ENCODE results near the gene LRBA. TPM values are rescaled to one million over a fixed set of nuclear protein-coding genes. Genes with fewer than 3 reads are reported as not detected.

LRBA gene
- total and polyA plus RNA-seq, 9 of the 15 experiments (the other 6 are each of a cell fraction or from before 2014, with no cell fraction given): 24.2 to 88.7 (median 59.7) TPM

DNA sequence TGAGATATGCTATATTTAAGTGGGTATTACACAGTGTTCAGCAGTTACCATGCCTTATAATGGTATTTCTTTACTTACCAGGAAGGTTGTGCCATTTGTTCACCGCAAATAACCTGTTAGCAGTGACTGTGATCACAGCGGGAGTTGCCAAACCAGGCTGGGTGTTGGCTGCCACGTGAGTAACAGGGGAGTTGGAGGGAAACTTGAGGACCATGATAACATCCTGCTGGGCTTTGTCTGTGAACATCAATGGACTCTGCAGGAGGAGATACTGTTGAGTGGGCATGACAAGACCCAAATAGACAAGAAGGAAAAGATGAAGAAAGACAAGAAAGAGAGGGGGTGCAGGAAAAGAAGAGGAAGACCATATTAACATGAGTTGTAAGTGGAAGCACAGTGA, 694.0 kb downstream of the LRBA start (continued):
- TF ChIP-seq, protein P1, sequence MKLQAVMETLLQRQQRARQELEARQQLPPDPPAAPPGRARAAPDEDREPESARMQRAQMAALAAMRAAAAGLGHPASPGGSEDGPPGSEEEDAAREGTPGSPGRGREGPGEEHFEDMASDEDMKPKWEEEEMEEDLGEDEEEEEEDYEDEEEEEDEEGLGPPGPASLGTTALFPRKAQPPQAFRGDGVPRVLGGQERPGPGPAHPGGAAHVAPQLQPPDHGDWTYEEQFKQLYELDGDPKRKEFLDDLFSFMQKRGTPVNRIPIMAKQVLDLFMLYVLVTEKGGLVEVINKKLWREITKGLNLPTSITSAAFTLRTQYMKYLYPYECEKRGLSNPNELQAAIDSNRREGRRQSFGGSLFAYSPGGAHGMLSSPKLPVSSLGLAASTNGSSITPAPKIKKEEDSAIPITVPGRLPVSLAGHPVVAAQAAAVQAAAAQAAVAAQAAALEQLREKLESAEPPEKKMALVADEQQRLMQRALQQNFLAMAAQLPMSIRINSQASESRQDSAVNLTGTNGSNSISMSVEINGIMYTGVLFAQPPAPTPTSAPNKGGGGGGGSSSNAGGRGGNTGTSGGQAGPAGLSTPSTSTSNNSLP (IDR thresholded peaks at IDR 0.05; ENCODE audit: borderline replicate concordance, low read depth, low read length): no peak
- TF ChIP-seq, protein P2, sequence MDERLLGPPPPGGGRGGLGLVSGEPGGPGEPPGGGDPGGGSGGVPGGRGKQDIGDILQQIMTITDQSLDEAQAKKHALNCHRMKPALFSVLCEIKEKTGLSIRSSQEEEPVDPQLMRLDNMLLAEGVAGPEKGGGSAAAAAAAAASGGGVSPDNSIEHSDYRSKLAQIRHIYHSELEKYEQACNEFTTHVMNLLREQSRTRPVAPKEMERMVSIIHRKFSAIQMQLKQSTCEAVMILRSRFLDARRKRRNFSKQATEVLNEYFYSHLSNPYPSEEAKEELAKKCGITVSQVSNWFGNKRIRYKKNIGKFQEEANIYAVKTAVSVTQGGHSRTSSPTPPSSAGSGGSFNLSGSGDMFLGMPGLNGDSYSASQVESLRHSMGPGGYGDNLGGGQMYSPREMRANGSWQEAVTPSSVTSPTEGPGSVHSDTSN (CRISPR knock-in tag; IDR thresholded peaks at IDR 0.05; ENCODE audit: low read depth): no peak
- TF ChIP-seq, protein P2 (tag; conservative IDR thresholded peaks at IDR 0.05; ENCODE audit: low read depth): 0 out of 2 replicates have a peak, but pooled peaks have one; percentile 21
- TF ChIP-seq E2F3 (CRISPR knock-in tag; IDR thresholded peaks at IDR 0.05) (0 out of 2 replicates have a peak, but pooled peaks have one; percentile 65), HLTF (IDR thresholded peaks at IDR 0.05) (no peak), DMBX1 (CRISPR knock-in tag; IDR thresholded peaks at IDR 0.05; ENCODE audit: borderline replicate concordance) (peak; percentile 97), ZNF24 (IDR thresholded peaks at IDR 0.05) (no peak), POLR2AphosphoS5 (IDR thresholded peaks at IDR 0.05; ENCODE audit: control insufficient read depth, insufficient read depth, low read depth, low read length) (no peak; the same call in 1 of the 2 replicates), ZEB2 (IDR thresholded peaks at IDR 0.05) (peak; percentile 39; the same call in 1 of the 2 replicates), BRD9 (IDR thresholded peaks at IDR 0.05; ENCODE audit: low read depth, partially characterized antibody) (no peak), MTF1 (CRISPR knock-in tag; IDR thresholded peaks at IDR 0.05; ENCODE audit: borderline replicate concordance) (0 out of 2 replicates have a peak, but pooled peaks have one; percentile 40), ZBTB17 (CRISPR knock-in tag; IDR thresholded peaks at IDR 0.05) (peak; percentile 68; the same call in 1 of the 2 replicates), YY1 (IDR thresholded peaks at IDR 0.05; ENCODE audit: borderline replicate concordance in 1 of 3, control insufficient read depth in 1 of 3, extremely low read depth in 1 of 3, insufficient read depth in 3 of 3, insufficient read length in 1 of 3, insufficient replicate concordance in 2 of 3, low read depth in 1 of 3, low read length in 2 of 3) (no peak), ARHGAP35 (IDR thresholded peaks at IDR 0.05; ENCODE audit: partially characterized antibody) (no peak), ZNF583 (CRISPR knock-in tag; IDR thresholded peaks at IDR 0.05) (peak; percentile 94), FOXM1 (IDR thresholded peaks at IDR 0.05; ENCODE audit: low read depth) (no peak), FOXM1 (CRISPR knock-in tag; IDR thresholded peaks at IDR 0.05; ENCODE audit: low read depth) (no peak), NCOR1 (IDR thresholded peaks at IDR 0.05) (peak; percentile 59), ZBTB1 (CRISPR knock-in tag; IDR thresholded peaks at IDR 0.05; ENCODE audit: borderline replicate concordance, low read depth) (no peak), FOXA3 (CRISPR knock-in tag; conservative IDR thresholded peaks at IDR 0.05 in 1 of 2, IDR thresholded peaks at IDR 0.05 in 1 of 2) (no peak; a peak in 1 of 4 replicates), HIVEP1 (CRISPR knock-in tag; IDR thresholded peaks at IDR 0.05) (peak; percentile 92)
- TF ChIP-seq, protein P3, sequence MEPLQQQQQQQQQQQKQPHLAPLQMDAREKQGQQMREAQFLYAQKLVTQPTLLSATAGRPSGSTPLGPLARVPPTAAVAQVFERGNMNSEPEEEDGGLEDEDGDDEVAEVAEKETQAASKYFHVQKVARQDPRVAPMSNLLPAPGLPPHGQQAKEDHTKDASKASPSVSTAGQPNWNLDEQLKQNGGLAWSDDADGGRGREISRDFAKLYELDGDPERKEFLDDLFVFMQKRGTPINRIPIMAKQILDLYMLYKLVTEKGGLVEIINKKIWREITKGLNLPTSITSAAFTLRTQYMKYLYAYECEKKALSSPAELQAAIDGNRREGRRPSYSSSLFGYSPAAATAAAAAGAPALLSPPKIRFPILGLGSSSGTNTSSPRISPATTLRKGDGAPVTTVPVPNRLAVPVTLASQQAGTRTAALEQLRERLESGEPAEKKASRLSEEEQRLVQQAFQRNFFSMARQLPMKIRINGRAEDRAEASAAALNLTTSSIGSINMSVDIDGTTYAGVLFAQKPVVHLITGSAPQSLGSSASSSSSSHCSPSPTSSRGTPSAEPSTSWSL (CRISPR knock-in tag; IDR thresholded peaks at IDR 0.05; ENCODE audit: borderline replicate concordance): peak; percentile 63; the same call in 1 of the 2 replicates
- TF ChIP-seq, protein P4, sequence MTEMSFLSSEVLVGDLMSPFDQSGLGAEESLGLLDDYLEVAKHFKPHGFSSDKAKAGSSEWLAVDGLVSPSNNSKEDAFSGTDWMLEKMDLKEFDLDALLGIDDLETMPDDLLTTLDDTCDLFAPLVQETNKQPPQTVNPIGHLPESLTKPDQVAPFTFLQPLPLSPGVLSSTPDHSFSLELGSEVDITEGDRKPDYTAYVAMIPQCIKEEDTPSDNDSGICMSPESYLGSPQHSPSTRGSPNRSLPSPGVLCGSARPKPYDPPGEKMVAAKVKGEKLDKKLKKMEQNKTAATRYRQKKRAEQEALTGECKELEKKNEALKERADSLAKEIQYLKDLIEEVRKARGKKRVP (CRISPR knock-in tag; IDR thresholded peaks at IDR 0.05): peak; percentile 62

Measured in K562 (cell line).